ENCODE results near the gene GATM. TPM values are rescaled to one million over a fixed set of nuclear protein-coding genes. Genes with fewer than 3 reads are reported as not detected.

GATM gene
- total RNA-seq, 1 donor from 2014 or later = 21.4 TPM

GRCh38 chr15:45384700-45385099 lies 6.4 kb upstream of the GATM start:
- H3K27me3 Mint-ChIP-seq (ENCODE audit: insufficient read depth, low read depth) = no peaks in the 10 kb centered on the region

GRCh38 chr15:45378913-45379262 lies 544 bp upstream of the GATM start:
- H3K36me3 Mint-ChIP-seq = no peaks in the 10 kb centered on the region
- no peak overlapping the region for H3K27ac Mint-ChIP-seq
- peak overlapping the region; percentile 96 for H2AFZ ChIP-seq (replicated peaks)
- peak overlapping the region; percentile 80 for H3K4me3 Mint-ChIP-seq
- no peak overlapping the region for H3K27ac ChIP-seq
- no peaks in the 10 kb centered on the region for H3K36me3 ChIP-seq
- peaks cover 15% of the 10 kb centered on the region for H3K4me1 Mint-ChIP-seq
- no peaks in the 10 kb centered on the region for H3K79me2 ChIP-seq (ENCODE audit: low read depth)
- H3K4me3 ChIP-seq = peak overlapping the region; percentile 80
- peaks cover 4% of the 10 kb centered on the region for H4K20me1 ChIP-seq (ENCODE audit: low read depth)
- peaks cover 21% of the 10 kb centered on the region for H3F3A ChIP-seq (ENCODE audit: low read depth)
- peak overlapping the region; percentile 96 for H3K4me2 ChIP-seq
- H3K9me3 ChIP-seq (ENCODE audit: low read depth) = no peaks in the 10 kb centered on the region
- peak; percentile 7 for DNase-seq (ENCODE audit: low spot score)
- no peak overlapping the region for H3K9ac ChIP-seq
- TF ChIP-seq EZH2 (IDR thresholded peaks at IDR 0.05) = peak; percentile 17
- TF ChIP-seq, protein P1, sequence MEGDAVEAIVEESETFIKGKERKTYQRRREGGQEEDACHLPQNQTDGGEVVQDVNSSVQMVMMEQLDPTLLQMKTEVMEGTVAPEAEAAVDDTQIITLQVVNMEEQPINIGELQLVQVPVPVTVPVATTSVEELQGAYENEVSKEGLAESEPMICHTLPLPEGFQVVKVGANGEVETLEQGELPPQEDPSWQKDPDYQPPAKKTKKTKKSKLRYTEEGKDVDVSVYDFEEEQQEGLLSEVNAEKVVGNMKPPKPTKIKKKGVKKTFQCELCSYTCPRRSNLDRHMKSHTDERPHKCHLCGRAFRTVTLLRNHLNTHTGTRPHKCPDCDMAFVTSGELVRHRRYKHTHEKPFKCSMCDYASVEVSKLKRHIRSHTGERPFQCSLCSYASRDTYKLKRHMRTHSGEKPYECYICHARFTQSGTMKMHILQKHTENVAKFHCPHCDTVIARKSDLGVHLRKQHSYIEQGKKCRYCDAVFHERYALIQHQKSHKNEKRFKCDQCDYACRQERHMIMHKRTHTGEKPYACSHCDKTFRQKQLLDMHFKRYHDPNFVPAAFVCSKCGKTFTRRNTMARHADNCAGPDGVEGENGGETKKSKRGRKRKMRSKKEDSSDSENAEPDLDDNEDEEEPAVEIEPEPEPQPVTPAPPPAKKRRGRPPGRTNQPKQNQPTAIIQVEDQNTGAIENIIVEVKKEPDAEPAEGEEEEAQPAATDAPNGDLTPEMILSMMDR (IDR thresholded peaks at IDR 0.05) = no peak
- H3K27me3 ChIP-seq = peaks cover 85% of the 10 kb centered on the region
- peaks cover 15% of the 10 kb centered on the region for H3K27me3 Mint-ChIP-seq (ENCODE audit: insufficient read depth, low read depth)
- H3K4me1 ChIP-seq = peaks cover 5% of the 10 kb centered on the region
- H3K9me3 Mint-ChIP-seq = no peaks in the 10 kb centered on the region

More at GRCh38 chr15:45384700-45385099, 6.4 kb upstream of the GATM start:
- no peaks in the 10 kb centered on the region for H4K20me1 ChIP-seq (ENCODE audit: low read depth)
- no peak overlapping the region for H3K27ac Mint-ChIP-seq
- H2AFZ ChIP-seq (replicated peaks) = no peak overlapping the region
- no peak for DNase-seq (ENCODE audit: low spot score)
- H3F3A ChIP-seq (ENCODE audit: low read depth) = no peaks in the 10 kb centered on the region
- no peaks in the 10 kb centered on the region for H3K4me1 Mint-ChIP-seq
- no peaks in the 10 kb centered on the region for H3K4me1 ChIP-seq
- TF ChIP-seq EZH2phosphoT487 (IDR thresholded peaks at IDR 0.05) (no peak), EZH2 (IDR thresholded peaks at IDR 0.05) (no peak)
- TF ChIP-seq, protein P1 (IDR thresholded peaks at IDR 0.05) = no peak
- no peaks in the 10 kb centered on the region for H3K9me3 Mint-ChIP-seq
- H3K4me2 ChIP-seq = no peak overlapping the region
- H3K4me3 ChIP-seq = no peak overlapping the region
- no peaks in the 10 kb centered on the region for H3K79me2 ChIP-seq (ENCODE audit: low read depth)
- no peaks in the 10 kb centered on the region for H3K9me3 ChIP-seq (ENCODE audit: low read depth)
- H3K27ac ChIP-seq = no peak overlapping the region
- no peaks in the 10 kb centered on the region for H3K36me3 Mint-ChIP-seq
- no peak overlapping the region for H3K9ac ChIP-seq
- no peak overlapping the region for H3K4me3 Mint-ChIP-seq
- H3K27me3 ChIP-seq = peaks cover 98% of the 10 kb centered on the region
- H3K36me3 ChIP-seq = no peaks in the 10 kb centered on the region

GRCh38 chr15:45377609-45378148 lies 665 bp downstream of the GATM start:
- Histone ChIP-seq H2AFZ (replicated peaks) (peak overlapping the region; percentile 96), H3F3A (ENCODE audit: low read depth) (peaks cover 21% of the 10 kb centered on the region), H3K27ac (no peak overlapping the region), H3K36me3 (no peaks in the 10 kb centered on the region), H3K4me2 (peak overlapping the region; percentile 96), H3K4me3 (peak overlapping the region; percentile 80), H3K9me3 (ENCODE audit: low read depth) (no peaks in the 10 kb centered on the region), H4K20me1 (ENCODE audit: low read depth) (peaks cover 4% of the 10 kb centered on the region), H3K27me3 (peaks cover 73% of the 10 kb centered on the region), H3K9ac (no peak overlapping the region), H3K4me1 (peaks cover 5% of the 10 kb centered on the region), H3K79me2 (ENCODE audit: low read depth) (no peaks in the 10 kb centered on the region)
- H3K4me3 Mint-ChIP-seq = peak overlapping the region; percentile 95
- H3K4me1 Mint-ChIP-seq = peaks cover 16% of the 10 kb centered on the region
- H3K36me3 Mint-ChIP-seq = no peaks in the 10 kb centered on the region
- H3K27ac Mint-ChIP-seq = no peak overlapping the region
- H3K9me3 Mint-ChIP-seq = no peaks in the 10 kb centered on the region
- peak; percentile 63 for TF ChIP-seq EZH2 (IDR thresholded peaks at IDR 0.05)
- TF ChIP-seq EZH2phosphoT487 (IDR thresholded peaks at IDR 0.05) = no peak
- peaks cover 15% of the 10 kb centered on the region for H3K27me3 Mint-ChIP-seq (ENCODE audit: insufficient read depth, low read depth)
- peak; percentile 41 for DNase-seq (ENCODE audit: low spot score)

DNA sequence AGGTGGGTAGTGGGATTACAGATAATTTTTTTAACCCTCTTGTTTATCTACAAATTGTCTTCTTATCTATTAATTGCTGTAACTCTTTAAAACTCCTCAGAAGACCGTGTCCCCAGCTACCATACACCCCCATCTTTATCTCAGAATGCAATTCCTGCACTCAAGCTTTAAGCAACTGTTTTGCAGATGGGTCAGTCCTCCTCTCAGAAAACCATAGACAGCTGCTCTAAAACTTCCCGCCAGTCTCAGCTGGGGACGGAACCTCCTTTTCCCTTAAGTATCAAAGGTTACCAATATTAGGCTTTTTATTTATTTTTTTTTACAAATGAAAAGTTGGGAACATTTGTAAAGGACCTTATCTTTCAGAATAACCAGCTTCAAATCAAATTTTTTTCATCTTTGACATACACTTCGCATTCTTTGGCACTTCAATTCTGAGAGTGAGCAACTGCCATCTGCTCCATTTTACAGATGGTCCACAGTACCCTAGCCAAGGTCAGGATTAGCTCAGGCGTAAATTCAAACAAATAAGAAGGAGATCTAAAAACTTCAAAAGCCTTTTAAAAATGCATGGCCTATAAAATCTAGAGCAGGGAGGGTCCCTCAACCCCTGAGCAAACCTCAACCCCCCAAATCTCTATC lies 1.3 kb downstream of the GATM start:
- H3K9ac ChIP-seq = no peak overlapping the region
- peak overlapping the region; percentile 80 for H3K4me3 ChIP-seq
- Mint-ChIP-seq H3K27me3 (ENCODE audit: insufficient read depth, low read depth) (peaks cover 15% of the 10 kb centered on the region), H3K4me3 (peak overlapping the region; percentile 95), H3K36me3 (no peaks in the 10 kb centered on the region), H3K9me3 (no peaks in the 10 kb centered on the region), H3K4me1 (peaks cover 21% of the 10 kb centered on the region), H3K27ac (no peak overlapping the region)
- peaks cover 4% of the 10 kb centered on the region for H4K20me1 ChIP-seq (ENCODE audit: low read depth)
- TF ChIP-seq, protein P1 (IDR thresholded peaks at IDR 0.05) = no peak
- no peak for TF ChIP-seq EZH2 (IDR thresholded peaks at IDR 0.05)
- TF ChIP-seq EZH2phosphoT487 (IDR thresholded peaks at IDR 0.05) = no peak
- no peaks in the 10 kb centered on the region for H3K36me3 ChIP-seq
- peaks cover 10% of the 10 kb centered on the region for H3K4me1 ChIP-seq
- peak overlapping the region; percentile 96 for H3K4me2 ChIP-seq
- peaks cover 67% of the 10 kb centered on the region for H3K27me3 ChIP-seq
- peaks cover 21% of the 10 kb centered on the region for H3F3A ChIP-seq (ENCODE audit: low read depth)
- no peaks in the 10 kb centered on the region for H3K9me3 ChIP-seq (ENCODE audit: low read depth)
- peak overlapping the region; percentile 96 for H2AFZ ChIP-seq (replicated peaks)
- no peak for DNase-seq (ENCODE audit: low spot score)
- no peaks in the 10 kb centered on the region for H3K79me2 ChIP-seq (ENCODE audit: low read depth)
- no peak overlapping the region for H3K27ac ChIP-seq
